ENCODE results near the gene KRR1.

DNA sequence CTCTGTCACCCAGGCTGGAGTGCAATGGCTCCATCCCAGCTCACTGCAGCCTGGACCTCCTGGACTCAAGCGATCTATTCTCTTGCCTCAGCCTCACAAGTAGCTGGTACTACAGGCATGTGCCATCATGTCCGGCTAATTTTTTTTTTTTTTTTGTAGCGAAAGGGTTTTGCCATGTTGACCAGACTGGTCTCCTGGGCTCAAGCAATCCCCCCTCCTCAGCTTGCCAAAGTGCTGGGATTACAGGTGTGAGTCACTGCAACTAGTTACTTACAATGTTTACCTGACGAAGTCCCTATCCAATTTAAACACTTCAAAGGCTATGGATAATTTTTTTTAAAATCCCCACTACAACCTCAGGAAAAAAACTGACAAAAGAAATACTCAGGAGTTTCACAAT, 1.8 kb downstream of the KRR1 start:
- TF ChIP-seq CTCF (IDR thresholded peaks at IDR 0.05) (no peak), POLR2A (IDR thresholded peaks at IDR 0.05) (no peak)
